NCI-H1048 (cell line): ENCODE data around the gene HTRA2.
"Not testable (repeated sequence)": the region's sequence is repeated elsewhere in the genome, so short reads cannot be mapped to it uniquely, and the experiment has no call there.

Experiments
- DNase-seq: peaks from one replicate; lab custom pipeline; 2025; lab: John Stamatoyannopoulos, UW

HTRA2 gene

GRCh38 chr2:74542978-74543377, 13.2 kb downstream of the HTRA2 start:
- no peak for DNase-seq

- DNase-seq, result no peak
Measured at GRCh38 chr2:74544634-74545033, 14.9 kb downstream of the HTRA2 start.

DNA sequence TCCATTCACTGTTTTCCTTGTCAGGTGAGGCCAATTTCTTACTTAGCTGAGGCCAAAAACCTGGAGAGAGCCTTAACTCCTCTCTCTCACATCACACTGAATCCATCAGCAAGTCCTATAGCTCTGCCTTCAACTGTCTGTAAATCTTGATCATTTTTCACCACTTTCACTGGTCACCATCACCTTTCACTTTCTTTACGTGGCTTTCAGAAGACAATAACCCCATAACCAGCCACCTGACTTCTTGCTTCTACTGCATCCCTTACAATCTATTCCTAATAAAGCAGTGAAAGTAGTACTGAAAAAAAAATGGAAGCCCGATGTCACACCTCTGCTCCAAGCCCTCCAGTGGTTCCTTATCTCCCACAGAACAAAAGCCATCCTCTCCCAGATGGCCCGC, 16.3 kb downstream of the HTRA2 start:
- no peak for DNase-seq

DNA sequence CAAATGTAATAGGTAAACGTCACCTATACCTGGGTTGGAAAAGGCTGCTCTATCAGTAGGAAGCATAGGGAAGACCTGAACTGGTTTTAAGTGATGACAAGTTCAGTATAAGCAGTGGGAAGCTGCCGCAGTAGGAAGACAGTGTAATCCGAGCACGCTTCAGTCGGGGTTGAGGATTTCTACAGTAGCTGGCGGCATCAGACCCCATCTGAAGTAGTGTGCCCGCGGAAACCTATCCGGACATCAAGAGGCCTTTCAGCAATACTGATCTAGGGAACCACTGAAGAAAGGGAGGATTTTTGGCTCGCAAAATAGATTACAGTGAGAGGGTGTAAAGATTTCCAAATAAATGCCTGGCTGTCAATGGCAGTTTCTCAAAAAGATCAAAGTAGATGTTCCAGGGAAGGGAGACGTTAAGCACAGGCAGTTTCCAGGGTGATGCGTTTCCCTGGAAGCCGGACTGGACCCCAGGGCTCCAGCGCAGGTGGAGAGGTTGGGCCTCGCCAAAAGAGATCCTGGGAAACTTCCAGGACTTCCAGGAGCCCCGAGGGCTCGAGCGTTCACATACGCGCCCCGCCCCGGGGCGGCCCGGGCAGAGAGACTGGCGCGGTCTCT, 18.7 kb downstream of the HTRA2 start:
- no peak for DNase-seq

GRCh38 chr2:74548900-74549826, 19.4 kb downstream of the HTRA2 start:
- no peak for DNase-seq

- no peak for DNase-seq
Measured at GRCh38 chr2:74550231-74550630, 20.5 kb downstream of the HTRA2 start.

DNA sequence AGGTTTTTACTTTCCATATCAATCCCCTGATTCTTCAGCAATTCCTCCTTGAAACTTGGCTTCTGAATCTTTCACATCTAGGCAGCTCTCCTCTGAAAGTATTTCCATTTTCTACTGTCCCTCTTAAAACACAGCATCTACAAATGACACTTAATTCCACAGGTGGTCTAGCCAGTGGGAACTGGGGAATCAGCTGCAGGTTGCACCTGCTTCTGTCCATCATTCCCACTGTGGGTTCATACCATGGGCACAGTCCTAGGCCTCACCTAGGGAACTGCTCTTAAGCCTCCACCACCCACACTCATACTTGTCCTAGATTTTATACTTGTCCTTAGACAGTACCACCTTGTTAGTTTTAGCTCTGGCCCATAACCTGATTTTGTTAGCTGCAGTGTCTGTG, 21.8 kb downstream of the HTRA2 start:
- no peak for DNase-seq

DNA sequence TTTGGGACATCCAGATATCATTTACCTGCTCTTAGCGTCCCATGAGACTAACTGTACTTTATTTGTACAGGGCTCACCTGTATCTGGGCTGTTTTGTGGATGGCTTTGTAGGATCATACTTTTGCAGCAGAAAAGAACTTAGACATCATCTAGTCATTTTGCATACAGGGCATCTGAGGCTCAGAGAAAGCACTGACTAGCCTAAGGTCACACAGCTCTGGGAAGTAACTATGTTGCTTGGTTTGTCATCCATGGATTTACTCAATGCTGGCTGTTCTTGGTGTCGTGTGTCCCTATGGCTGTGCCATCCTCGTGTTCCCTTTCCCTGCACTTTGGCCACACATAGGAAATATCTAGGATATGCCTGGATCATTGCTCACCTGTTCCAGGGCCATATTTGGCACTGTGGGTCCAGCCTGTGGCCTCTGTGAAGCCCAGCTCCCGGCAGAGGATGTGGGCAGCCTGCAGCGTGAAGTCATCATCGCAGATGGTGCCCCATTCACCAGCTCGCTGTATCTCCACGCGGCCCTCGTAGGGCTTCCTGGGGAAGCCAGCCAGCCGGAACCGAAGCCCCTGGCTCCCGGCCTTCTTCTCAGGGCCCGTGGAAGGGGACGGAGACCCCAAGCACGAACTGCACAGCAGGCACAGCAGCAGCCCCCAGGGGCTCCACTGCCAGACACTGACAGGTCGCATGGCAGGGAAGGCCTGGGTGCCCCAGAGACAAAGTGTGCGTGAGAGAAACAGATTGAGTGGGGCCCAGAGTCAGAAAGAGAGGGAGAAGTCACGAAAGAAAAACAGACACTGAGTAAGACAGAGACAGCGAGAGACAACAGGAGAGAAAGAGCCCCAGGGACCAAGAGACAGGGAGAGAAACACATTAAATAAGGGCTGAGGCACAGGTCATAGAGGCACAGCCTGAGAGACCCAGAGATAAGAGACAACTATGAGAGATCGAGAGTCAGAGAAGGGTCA, 22.5 kb downstream of the HTRA2 start:
- no peak for DNase-seq

DNA sequence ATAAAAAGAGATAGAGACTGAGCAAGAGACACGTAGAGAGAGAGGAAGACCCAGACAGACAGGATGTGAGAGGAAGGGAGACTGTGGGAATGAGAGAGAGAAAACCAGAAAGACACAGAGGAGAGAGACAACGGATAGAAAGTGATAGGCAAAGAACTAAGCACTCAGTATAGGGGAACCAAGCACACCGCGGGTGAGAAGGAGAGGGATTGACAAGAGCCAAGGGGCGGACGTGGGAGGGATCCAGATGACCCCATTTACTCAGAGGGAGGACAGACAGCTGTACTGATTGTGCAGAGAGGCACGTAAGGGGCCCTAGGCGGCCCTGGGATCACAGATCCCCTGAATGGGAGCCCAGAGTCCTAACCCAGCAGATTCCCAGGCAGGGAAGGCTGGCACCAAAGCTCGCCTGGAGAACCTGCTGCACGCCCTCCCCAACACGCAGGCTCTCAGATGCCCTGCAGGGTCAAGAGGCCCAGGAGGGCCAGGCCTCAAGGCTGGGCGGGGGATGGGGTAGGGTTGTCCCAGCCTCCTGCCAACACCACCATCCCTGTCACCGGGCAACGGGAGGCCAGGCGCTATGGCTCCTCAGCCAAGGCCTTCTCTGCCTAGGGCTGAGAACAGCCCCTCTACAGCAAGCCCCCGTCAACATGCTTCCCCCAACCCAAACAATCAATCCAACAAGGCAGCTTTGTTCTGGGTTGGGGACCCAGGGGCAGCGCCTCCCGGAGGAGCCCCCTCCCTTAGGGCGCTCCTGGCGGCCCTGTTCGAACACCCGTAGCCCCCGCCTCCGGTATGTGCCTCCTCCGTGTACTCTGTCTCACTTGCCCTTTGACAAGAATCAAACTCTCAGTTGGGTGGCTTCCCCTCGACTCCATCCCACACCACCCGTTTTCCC, 23.4 kb downstream of the HTRA2 start:
- DNase-seq, result no peak

GRCh38 chr2:74553892-74554819, 24.4 kb downstream of the HTRA2 start, which contains the start of the genes DOK1 and LOXL3:
TSS of gene DOK1 (plus strand) at chr2:74554720. CDS start at chr2:74554755, 35 bp downstream.
TSS of gene LOXL3 (minus strand) at chr2:74553942. CDS start at chr2:74552634, 1,308 bp downstream.
- DNase-seq, result no peak

DNA sequence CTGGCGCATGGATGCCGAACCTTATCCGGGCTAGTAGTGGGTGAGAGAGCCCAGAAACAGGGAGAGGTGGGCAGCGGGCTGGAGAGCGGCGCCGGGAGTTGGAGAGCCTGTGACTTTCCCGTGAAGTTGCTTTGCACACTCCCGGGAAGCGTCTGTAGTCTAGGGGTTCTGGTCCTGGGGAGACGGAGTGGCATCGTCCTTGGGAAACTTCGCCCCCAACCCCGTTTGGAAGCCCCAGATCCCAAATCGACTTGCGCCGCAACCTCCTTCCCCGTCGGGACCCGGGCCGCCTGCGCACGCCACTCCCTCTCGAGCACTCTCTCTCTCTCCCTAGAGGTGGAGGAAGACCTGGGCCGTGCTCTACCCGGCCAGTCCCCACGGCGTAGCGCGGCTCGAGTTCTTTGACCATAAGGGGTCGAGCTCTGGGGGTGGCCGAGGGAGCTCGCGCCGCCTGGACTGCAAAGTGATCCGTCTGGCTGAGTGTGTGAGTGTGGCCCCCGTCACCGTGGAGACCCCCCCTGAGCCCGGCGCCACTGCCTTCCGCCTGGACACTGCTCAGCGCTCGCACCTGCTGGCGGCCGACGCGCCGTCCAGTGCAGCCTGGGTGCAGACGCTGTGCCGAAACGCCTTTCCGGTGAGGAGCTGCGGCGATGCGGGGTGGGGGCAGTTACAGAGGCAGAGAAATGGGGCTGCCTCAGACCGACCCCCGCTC, 25.2 kb downstream of the HTRA2 start:
- DNase-seq, result no peak

DNA sequence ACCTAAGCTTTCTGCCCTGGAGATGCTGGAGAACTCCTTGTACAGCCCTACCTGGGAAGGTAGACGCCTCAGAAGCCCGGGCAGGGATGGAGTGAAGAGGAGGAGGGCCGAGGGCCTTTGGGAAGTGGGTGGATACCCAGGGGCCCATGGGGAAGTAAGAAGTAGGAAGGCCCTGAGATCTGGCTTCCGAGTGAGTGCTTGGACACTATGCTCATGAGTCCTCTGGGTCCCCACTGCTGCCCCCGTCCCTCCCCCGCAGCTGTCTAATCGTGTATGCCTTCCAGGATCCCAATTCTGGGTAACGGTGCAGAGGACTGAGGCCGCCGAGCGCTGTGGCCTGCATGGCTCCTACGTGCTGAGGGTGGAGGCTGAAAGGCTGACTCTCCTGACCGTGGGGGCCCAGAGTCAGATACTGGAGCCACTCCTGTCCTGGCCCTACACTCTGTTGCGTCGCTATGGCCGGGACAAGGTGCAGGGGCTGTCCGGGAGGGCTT, 25.9 kb downstream of the HTRA2 start:
- no peak for DNase-seq

- DNase-seq, result no peak
Measured at GRCh38 chr2:74556159-74556558, 26.4 kb downstream of the HTRA2 start.

DNA sequence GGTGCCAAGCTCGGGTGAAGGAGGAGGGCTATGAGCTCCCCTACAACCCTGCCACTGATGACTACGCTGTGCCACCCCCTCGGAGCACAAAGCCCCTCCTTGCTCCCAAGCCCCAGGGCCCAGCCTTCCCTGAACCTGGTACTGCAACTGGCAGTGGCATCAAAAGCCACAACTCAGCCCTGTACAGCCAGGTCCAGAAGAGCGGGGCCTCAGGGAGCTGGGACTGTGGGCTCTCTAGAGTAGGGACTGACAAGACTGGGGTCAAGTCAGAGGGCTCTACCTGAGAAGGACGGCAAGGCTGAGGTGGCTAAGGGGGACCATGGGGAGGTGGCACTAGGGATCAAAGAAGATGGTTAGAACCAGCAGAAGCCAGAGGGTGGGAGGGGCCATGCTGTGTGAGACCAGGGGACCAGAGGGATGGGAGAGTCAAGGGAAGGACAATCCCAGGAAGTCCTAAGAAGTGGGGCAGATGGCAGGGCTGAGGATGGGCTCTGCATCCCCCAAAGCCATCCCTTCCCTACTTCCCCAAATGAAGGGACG, 27.2 kb downstream of the HTRA2 start:
- no peak for DNase-seq

GRCh38 chr2:74558284-74559230, 28.8 kb downstream of the HTRA2 start:
- DNase-seq, result no peak

DNA sequence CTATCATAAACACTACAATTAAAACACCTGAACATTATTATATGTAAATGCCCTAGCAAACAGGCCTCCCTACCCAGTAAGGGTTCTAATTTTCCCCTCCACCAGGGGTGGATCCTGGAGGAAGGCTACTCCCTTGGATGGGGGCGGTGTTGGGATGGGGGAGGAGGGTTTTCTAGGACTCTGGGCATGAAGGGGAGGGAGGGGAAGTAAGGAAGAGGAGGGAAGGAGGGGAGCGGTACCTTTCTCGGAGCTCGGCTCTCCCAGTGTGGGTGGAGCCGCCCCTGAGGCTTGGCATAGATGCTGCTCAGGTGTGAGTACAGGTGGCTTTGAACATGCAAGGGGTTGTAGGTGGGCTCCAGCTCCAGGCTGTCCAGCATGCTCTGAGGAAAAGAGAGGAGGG, 30.2 kb downstream of the HTRA2 start:
- no peak for DNase-seq

DNA sequence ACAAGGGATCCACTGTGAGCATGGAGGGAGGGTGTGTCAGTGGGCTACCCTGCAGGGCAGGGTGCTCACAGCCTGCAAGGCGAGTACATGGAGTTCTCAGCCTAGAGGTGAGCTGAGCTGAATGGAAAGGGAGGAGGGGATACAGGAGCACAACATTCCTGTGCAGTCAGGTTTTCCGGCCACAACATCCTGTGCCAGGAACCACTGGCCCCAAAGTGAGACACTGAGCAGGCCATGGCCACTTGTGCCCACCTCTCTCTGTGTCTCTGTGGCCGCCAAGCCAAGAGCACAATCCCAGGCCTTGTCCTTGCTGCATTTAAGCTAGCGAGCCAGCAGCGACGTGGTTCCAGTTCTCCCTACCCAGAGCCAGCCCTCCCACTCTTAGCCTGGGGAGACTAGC, 30.9 kb downstream of the HTRA2 start:
- no peak for DNase-seq

GRCh38 chr2:74561022-74561421, 31.3 kb downstream of the HTRA2 start:
- not testable (repeated sequence) for DNase-seq
